Right lobe of liver (tissue), 6 donors: ENCODE data around the gene CNTNAP5. TPM values are rescaled to one million over a fixed set of nuclear protein-coding genes. Genes with fewer than 3 reads are reported as not detected.

ENCODE experiments used
- ATAC-seq, 4 donors: fragments of 200-7000 bp; cut with Tn5 transposase; one replicate each; pipeline ENCODE4 v1.9.1; 2020; ENCODE audit warnings: mild to moderate bottlenecking in 4 of 4, moderate library complexity in 4 of 4
- DNase-seq, 3 donors: peaks; one replicate each; pipeline ENCODE4 v3.0.0-alpha.2; 2020
- H3K27ac ChIP-seq, 3 donors: fragments of 200-600 bp; one replicate each; pipeline ENCODE4 v1.8.0; 2022
- H3K27me3 ChIP-seq, 2 donors: fragments of 200-600 bp; one replicate each; pipeline ENCODE4 v1.8.0; 2022
- H3K36me3 ChIP-seq, 4 donors: fragments of 200-600 bp; sonication (generic) in 1 of 4; one replicate each; pipeline versions ENCODE4 v1.5.1 to v1.8.0; 2017 to 2022; ENCODE audit warnings: control low read depth in 1 of 4
- H3K4me1 ChIP-seq, 4 donors: fragments of 200-600 bp; sonication (generic) in 1 of 4; one replicate each; pipeline versions ENCODE4 v1.5.1 to v1.8.0; 2017 to 2022; ENCODE audit warnings: control low read depth in 1 of 4
- H3K4me3 ChIP-seq, 3 donors: fragments of 200-600 bp; one replicate each; pipeline ENCODE4 v1.8.0; 2022
- H3K9me3 ChIP-seq, 4 donors: fragments of 200-600 bp; sonication (generic) in 1 of 4; one replicate each; pipeline versions ENCODE4 v1.5.1 to v1.8.0; 2017 to 2022; ENCODE audit warnings: control low read depth in 1 of 4
- POLR2A ChIP-seq: fragments of 450-650 bp; IDR thresholded peaks from one replicate; pipeline ENCODE4 v1.6.1; 2017; ENCODE audit warnings: antibody characterized with exemption, mild to moderate bottlenecking
- WGBS: methylation state at CpG from one replicate; pipeline ENCODE4 v1.1.6; 2018; ENCODE audit warnings: low coverage, low lambda C conversion rate; ENCODE audit not compliant: insufficient coverage; ENCODE audit errors: missing lambda C conversion rate; 5-methylcytosine and 5-hydroxymethylcytosine counted together
- intact Hi-C, 2 donors: fragments of 100-400 bp; cut with DNase I; formaldehyde crosslinking; loops; one replicate each; pipeline versions ENCODE4 v1.11.2 to v1.14.1; 2022
- total RNA-seq, 6 experiments: library from RNA; depleted of rRNA in 2 of 6; stranded (reverse); fragments of >200 nt in 2 of 6; fragmentation: NEBNext Ultra II Directional in 3 of 6; extraction: Animal tissue kit (Norgen Biotek cat#: 25700) in 3 of 6; gene quantifications; one replicate each; pipeline versions ENCODE4 v1.1.0 to v1.2.4, GENCODE V29; 2016 to 2023
- TF ChIP-seq, protein P1 (sequence below), 4 donors: fragments of 200-600 bp in 3 of 4; fragments of 450-650 bp in 1 of 4; IDR thresholded peaks; one replicate each; pipeline versions ENCODE4 v1.5.1 to v1.8.0; 2016 to 2022; ENCODE audit warnings: antibody characterized with exemption in 4 of 4, mild to moderate bottlenecking in 2 of 4
- donor health status: DM: no; HTN: yes; CAD: no.
- donor health status: DM: no; HTN: no; CAD: no.
- donor health status: DM: no; HTN: no; CAD: no.
- donor health status: DM: no; HTN: yes; CAD: no.
- donor health status: DM: no; HTN: yes; CAD: no.

Gene CNTNAP5
- total RNA-seq, 6 experiments from 2014 or later = not detected

DNA sequence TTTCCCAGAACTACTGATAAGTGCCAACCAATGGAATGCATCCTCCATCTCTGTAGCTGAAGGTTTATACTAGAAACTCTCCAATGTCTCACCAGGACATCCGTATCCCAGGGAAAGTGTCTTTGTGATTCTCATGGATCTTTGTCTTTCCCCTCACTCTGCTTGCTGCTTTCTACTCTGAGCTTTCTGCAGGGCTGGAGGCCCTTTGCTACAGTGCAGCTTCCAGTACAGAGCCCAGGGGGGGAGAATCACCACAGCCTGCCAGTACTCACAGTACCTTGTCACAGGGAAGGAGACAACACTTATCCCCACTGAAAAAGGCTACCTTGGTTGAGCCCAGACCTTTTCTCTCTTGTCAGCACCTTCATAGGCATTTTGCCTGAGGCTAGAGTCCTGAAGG lies 627.0 kb downstream of the CNTNAP5 start:
- TF ChIP-seq, protein P1, sequence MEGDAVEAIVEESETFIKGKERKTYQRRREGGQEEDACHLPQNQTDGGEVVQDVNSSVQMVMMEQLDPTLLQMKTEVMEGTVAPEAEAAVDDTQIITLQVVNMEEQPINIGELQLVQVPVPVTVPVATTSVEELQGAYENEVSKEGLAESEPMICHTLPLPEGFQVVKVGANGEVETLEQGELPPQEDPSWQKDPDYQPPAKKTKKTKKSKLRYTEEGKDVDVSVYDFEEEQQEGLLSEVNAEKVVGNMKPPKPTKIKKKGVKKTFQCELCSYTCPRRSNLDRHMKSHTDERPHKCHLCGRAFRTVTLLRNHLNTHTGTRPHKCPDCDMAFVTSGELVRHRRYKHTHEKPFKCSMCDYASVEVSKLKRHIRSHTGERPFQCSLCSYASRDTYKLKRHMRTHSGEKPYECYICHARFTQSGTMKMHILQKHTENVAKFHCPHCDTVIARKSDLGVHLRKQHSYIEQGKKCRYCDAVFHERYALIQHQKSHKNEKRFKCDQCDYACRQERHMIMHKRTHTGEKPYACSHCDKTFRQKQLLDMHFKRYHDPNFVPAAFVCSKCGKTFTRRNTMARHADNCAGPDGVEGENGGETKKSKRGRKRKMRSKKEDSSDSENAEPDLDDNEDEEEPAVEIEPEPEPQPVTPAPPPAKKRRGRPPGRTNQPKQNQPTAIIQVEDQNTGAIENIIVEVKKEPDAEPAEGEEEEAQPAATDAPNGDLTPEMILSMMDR (IDR thresholded peaks at IDR 0.05) = no peak
- no peak for TF ChIP-seq POLR2A
- no peak for ATAC-seq
- Histone ChIP-seq H3K36me3 (no peaks in the 10 kb centered on the region), H3K4me1 (peaks cover 0 to 7% (median 0%) of the 10 kb centered on the region in 4 donors), H3K9me3 (peaks cover 0 to 3% (median 0%) of the 10 kb centered on the region in 4 donors), H3K27ac (no peak overlapping the region), H3K4me3 (no peak overlapping the region), H3K27me3 (no peaks in the 10 kb centered on the region)
- no peak for DNase-seq
- intact Hi-C loops = no loop called here
- WGBS = 67% methylated on average over 1 of the region's 1 CpG

DNA sequence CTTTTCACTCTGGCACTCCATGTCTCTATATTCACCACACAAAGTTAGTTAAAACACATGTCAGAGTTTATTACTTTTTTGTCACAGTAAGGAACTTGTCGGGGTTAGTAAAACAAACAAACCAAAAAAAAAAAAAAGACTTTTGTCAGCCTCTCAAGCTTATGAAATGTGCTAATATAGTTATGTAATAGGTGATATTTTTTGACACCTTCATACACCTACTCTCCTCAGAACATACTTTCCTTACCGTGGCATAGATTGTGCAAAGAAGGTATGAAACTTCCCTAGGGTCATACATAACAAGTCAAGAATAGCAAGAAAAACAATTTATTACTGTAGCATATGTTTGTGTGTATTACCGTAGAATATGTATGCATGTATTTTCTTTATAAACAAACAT lies 633.3 kb downstream of the CNTNAP5 start:
- no peak for TF ChIP-seq POLR2A
- TF ChIP-seq, protein P1 (IDR thresholded peaks at IDR 0.05) = no peak
- Histone ChIP-seq H3K36me3 (no peaks in the 10 kb centered on the region), H3K9me3 (peaks cover 0 to 3% (median 0%) of the 10 kb centered on the region in 4 donors), H3K4me1 (no peaks in the 10 kb centered on the region), H3K4me3 (no peak overlapping the region), H3K27ac (no peak overlapping the region), H3K27me3 (no peaks in the 10 kb centered on the region)
- intact Hi-C loops = no loop called here
- ATAC-seq = no peak
- WGBS = 48% methylated on average over 3 of the region's 3 CpGs
- DNase-seq = no peak

DNA sequence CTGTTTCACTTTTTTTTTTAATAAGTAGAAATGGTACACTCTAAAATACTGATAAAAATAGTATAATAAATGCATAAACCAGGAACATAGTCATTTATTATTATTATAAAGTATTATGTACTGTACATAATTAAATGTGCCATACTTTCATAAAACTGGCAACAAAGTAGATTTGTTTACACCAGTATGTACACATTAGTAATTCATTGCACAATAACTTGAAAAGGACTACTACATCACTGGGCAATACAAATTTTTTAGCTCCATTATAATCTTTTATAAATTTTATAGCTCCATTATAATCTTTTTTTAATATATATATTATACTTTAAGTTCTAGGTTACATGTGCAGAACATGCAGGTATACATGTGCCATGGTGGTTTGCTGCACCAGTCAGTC lies 636.5 kb downstream of the CNTNAP5 start:
- Histone ChIP-seq H3K27me3 (no peaks in the 10 kb centered on the region), H3K27ac (no peak overlapping the region), H3K4me3 (no peak overlapping the region), H3K36me3 (no peaks in the 10 kb centered on the region), H3K9me3 (no peaks in the 10 kb centered on the region), H3K4me1 (no peaks in the 10 kb centered on the region)
- intact Hi-C loops = no loop called here
- DNase-seq (no peak), ATAC-seq (no peak)
- TF ChIP-seq, protein P1 (IDR thresholded peaks at IDR 0.05) = no peak
- no peak for TF ChIP-seq POLR2A

DNA sequence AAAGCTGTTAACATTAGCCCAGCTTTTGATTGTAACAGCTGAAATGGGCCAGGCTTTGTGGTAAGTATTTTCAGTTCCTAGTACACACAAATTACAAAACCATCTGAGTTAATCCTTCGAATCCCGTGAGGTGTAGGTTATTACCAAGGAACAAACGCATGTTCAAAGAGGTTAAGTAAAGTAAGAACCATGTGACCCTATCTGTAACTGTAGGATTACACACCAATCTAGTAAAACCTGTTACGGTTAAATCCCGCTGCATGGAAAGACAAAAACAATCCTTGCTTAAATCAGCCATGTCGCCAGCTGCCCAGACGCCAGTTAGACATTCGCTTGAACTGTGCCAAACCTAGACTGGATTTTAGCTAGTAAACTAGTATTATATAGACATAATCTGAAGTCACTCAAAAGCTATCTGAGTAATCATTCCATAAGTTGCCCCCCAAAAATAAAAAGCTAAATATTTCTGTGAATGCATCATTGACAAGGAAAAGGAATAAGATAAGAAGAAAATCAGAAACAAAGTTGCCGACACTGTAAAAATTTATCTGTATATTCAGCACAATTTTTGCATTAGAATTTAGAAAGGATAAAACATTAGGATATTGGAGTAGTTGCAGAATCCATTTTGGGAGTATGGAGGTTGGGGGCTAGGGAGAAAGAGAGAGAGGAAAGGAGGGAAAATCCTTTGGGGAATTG lies 638.0 kb downstream of the CNTNAP5 start:
- TF ChIP-seq POLR2A = no peak
- TF ChIP-seq, protein P1 (IDR thresholded peaks at IDR 0.05) = no peak
- ATAC-seq = no peak
- WGBS = 81% methylated on average over 9 of the region's 9 CpGs
- Histone ChIP-seq H3K9me3 (no peaks in the 10 kb centered on the region), H3K36me3 (no peaks in the 10 kb centered on the region), H3K27me3 (no peaks in the 10 kb centered on the region), H3K4me1 (no peaks in the 10 kb centered on the region), H3K4me3 (no peak overlapping the region), H3K27ac (no peak overlapping the region)
- intact Hi-C loops = no loop called here
- DNase-seq = no peak

DNA sequence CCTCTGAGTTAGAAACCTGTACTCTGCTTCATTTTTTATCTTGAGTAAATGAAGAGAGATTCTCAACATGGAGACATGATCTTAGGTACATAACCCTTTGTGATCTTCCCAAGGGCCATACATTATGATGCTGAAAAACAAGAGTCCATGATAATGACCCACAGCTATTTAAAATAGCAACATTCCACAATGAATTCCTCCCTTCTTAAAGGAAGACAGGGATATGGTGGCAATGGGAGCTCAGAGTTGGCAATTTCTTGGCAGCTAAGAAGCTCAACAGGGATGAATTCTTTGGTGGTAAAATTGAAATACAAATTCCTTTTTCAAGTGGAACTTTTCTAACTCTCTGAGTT lies 638.5 kb downstream of the CNTNAP5 start:
- Histone ChIP-seq H3K27ac (no peak overlapping the region), H3K9me3 (no peaks in the 10 kb centered on the region), H3K4me1 (no peaks in the 10 kb centered on the region), H3K27me3 (no peaks in the 10 kb centered on the region), H3K36me3 (no peaks in the 10 kb centered on the region), H3K4me3 (no peak overlapping the region)
- TF ChIP-seq, protein P1 (IDR thresholded peaks at IDR 0.05) = no peak
- TF ChIP-seq POLR2A = no peak
- DNase-seq = no peak
- no peak for ATAC-seq
- intact Hi-C loops = no loop called here
